HG02763 (cell line): ENCODE measurements around the gene EPHA5.
"Not testable (repeated sequence)": the region's sequence is repeated elsewhere in the genome, so short reads cannot be mapped to it uniquely, and the experiment has no call there.

ENCODE experiments used
- ATAC-seq: cut with Tn5 transposase; IDR thresholded peaks from one replicate; pipeline ENCODE4 v1.9.1; 2021; ENCODE audit warnings: mild to moderate bottlenecking, moderate library complexity; ENCODE audit not compliant: unreplicated experiment

Gene EPHA5

GRCh38 chr4:65386927-65387326, 283.4 kb downstream of the EPHA5 start:
- ATAC-seq: no peak

- ATAC-seq: no peak
These were observed 286.5 kb downstream of the EPHA5 start for GRCh38 chr4:65383589-65384305.

- no peak for ATAC-seq
These were observed 288.6 kb downstream of the EPHA5 start for GRCh38 chr4:65381648-65382047.

DNA sequence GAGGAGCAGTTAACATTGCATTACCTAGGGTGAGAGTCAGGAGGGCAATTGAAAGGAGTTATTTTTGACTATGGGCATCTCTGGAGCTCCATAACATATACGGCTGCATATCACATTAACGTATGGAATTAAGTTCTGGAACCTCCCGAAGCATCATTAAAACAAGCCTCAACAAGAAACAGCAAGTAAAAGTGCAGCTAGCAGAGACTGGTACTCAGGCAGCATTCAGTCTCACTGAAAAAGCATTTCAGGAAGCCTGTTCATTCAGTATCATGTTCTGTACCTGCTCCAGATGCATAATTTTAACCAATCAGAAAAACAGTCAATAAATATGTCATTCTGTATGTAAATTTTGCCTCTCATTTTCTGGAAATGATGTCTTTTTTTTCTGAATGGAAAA, 299.6 kb downstream of the EPHA5 start:
- no peak for ATAC-seq

- ATAC-seq: no peak
These were observed 303.0 kb downstream of the EPHA5 start for GRCh38 chr4:65367306-65367705.

GRCh38 chr4:65358914-65359313, 311.4 kb downstream of the EPHA5 start:
- ATAC-seq: no peak

GRCh38 chr4:65353098-65353497, 317.2 kb downstream of the EPHA5 start:
- ATAC-seq: no peak

- ATAC-seq: no peak
These were observed 325.9 kb downstream of the EPHA5 start for GRCh38 chr4:65344278-65344825.

- ATAC-seq: no peak
These were observed 326.9 kb downstream of the EPHA5 start for GRCh38 chr4:65343342-65343741.

GRCh38 chr4:65341557-65341956, 328.7 kb downstream of the EPHA5 start:
- ATAC-seq: no peak

DNA sequence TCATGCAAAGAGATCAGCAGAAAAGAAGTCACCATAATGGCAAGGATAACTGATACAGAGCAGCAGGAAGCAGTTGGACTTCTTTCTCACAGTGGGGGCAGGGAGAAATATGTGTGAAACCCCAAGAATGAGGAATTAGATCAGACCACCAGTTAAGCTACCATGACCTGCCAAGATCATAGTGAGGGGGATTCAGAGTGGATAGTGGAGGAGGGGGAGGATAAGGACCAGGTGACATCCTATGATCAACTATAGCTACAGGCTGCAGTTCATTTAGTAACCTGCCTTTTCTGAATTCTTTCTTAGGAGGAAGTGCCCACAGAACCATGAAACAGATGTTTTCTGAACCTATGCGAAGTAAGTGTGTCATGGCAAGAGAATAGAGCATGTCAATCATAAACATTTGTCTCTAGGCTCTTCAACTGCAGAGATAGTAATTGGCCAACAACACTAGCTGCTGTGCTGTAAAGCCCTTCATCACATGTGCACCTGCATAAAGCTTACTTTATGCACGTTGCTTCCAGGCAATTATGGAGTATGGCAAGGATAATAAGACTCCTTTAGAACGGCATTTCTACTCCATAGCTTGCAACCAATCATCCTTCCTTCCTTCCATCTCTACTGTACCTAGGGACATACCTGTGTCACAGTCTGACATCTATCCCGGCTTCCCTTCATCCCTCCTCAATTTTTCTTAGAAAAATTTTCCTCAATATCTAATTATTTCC, 329.7 kb downstream of the EPHA5 start:
- ATAC-seq: no peak

GRCh38 chr4:65337371-65337770, 332.9 kb downstream of the EPHA5 start:
- ATAC-seq: no peak

GRCh38 chr4:65336465-65336864, 333.8 kb downstream of the EPHA5 start:
- ATAC-seq: no peak

GRCh38 chr4:65316534-65316933, 353.8 kb downstream of the EPHA5 start:
- ATAC-seq: no peak

- ATAC-seq: no peak
These were observed 359.2 kb downstream of the EPHA5 start for GRCh38 chr4:65311120-65311519.

DNA sequence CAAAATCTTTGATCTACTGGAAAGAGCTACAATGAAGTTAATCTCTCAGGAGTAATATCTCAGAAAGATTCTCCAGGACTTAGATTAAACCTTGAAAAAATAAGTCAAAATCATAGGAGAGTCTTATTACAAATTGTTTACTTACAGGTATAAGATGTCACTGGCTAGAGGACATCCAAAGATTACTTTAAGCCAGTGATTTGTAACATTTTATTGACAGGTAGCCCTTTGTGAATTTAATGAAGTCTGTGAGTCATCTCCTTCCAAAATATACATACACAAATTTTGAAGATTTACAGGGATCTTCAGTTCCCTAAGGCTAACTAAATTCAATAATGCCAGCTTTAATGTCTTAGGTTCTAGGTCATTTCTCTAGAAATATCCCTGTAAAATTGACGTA, 359.7 kb downstream of the EPHA5 start:
- ATAC-seq: no peak

DNA sequence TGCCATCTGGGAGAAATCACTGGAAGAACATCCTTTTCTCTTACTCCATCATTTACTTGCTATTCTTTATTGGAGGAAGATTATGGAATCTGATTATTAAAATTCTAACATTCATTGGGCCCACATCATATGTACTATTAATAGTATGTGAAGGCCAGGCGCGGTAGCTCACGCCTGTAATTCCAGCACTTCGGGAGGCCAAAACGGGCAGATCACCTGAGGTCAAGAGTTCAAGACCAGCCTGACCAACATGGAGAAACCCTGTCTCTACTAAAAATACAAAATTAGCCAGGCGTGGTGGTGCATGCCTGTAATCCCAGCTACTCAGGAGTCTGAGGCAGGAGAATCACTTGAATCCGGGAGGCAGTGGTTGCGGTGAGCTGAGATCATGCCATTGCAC, 361.7 kb downstream of the EPHA5 start:
- not testable (repeated sequence) for ATAC-seq

GRCh38 chr4:65302145-65302544, 368.1 kb downstream of the EPHA5 start:
- no peak for ATAC-seq

DNA sequence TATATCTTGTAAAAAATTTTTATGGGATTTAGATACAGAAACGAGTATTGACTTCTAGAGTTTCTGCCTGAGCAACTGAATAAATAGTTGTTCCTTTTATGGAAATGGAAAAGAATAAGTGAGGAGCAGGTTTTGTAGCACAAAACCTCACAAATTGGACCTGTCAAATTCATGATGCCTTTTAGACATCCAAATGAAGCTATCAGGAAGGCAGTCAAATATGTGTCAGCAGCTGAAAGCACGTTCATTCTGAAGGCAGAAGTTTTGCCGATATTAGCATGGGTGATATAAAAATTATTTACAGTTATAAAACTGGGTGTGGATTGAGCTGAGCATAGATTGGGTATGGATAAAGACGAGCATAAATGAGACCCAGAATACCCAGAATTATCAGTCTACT, 374.0 kb downstream of the EPHA5 start:
- no peak for ATAC-seq

DNA sequence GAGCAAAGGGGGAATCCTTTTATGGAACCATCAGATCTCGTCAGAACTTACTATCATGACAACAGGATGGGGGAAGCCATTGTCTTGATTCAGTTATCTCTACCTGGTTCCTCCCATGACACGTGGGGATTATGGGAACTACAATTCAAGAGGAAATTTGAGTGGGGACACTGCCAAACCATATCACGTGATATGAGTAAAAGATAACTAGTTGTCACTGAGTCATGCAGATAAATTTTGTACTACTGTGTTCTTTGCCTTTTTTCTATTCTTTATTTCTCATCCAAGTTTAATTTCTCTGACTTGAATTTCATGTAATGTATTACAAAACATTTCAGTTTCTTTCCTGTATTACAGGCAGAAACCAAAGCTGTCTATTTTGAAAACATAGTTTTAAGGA, 383.2 kb downstream of the EPHA5 start:
- ATAC-seq: no peak
